Central memory CD4-positive, alpha-beta T cell (primary cell): ENCODE data around the gene IL17RE.

Source experiments
- DNase-seq: peaks from one replicate; pipeline ENCODE4 v3.0.0; 2022

The IL17RE gene

DNA sequence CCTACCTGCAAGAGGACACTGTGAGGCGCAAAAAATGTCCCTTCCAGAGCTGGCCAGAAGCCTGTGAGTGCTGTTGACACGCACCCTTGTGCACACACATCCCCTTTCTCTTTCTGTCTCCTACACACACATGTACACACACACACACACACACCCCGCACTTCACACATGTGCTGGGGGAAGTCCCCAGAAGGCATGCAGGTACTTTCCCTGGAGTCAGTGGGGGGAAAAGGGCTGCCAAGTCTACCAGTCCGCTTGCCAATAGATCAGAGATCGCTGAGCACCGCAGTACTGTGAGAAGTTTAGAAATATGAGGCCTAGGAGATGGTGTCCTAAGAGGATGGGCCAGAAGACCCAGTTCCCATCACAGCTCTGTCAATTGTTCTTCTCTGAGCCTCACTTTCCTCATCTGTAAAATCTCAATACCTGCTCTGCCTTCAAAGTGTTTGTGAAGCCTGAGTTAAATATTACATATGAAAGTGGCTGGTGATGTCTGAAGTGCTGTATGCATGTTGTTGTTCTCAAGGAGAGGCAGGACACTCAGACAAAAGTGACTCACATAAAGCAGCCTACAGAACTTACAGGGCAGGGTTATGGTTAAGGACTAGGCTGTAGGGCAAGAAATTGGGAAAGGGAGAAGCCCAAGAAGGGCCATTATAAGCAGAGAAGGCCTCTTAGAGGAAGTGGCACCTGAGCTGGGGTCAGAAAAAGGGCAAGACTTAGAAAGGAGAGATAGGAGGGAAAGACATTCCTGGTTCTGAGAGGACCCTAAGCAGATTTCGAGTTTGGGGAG is 6.8 kb downstream of the IL17RE start:
- no peak for DNase-seq

DNA sequence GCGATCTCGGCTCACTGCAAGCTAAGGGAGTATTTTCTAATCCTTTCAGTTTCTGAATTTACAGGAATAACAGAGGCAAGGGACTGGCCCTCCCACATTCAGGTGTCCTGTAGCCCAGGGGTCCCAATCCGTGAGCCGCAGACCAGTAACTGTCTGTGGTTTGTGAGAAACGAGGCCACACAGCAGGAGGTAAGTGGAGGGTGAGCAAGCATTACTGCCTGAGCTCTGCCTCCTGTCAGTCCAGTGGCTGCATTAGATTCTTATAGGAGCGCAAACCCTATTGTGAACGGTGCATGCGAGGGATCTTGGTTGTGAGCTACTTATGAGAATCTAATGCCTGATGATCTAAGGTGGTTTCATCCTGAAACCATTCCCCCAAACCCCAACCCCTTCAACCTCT is 9.2 kb downstream of the IL17RE start:
- no peak for DNase-seq

DNA sequence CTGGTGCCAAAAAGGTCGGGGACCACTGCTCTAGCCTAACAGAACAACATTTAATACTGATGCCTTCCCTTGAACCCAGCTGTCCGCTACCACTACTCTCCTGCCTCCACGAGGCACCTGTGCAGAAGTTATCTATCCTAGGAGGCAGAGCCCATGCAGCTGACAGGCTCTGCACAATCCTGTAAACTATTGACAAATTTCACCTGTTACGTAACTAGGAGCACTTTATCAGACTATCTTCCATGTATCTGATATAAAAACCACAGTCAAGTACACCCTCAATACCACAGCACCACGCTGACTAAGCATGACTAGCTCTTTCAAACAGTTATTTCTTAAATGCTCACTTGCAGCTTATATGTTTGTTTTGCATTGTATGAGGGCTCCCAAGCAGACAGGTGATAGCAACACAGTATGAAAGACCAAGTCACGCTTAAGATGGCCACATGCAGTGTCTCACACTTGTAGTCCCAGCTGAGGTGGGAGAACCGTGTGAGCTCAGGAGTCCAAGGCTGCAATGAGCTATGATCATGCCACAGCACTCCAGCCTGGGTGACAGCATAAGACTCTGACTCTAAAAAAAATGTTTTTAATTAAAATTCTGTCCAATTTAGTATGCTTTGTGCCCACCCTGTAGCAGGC is 9.8 kb downstream of the IL17RE start:
- peak; percentile 48 for DNase-seq

DNA sequence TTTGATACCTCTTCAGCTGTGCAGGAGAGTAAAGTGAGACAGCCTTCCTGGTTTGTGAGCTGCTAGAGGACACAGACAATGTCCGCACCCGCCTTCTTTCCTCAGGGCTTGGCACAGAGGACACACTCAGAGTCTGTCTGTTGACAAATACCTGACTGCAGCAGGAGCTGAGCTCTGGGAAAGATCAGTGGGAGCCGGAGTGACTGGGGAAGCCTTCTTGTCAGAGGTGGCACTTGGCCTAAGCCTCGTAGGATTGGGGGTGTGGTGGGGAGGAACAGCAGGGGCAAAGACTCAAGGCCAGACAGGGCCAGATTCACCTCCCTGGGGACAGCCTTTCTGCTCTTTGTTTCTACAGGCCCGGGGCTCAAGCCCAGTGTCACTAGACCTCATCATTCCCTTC is 11.0 kb downstream of the IL17RE start:
- DNase-seq = no peak

DNA sequence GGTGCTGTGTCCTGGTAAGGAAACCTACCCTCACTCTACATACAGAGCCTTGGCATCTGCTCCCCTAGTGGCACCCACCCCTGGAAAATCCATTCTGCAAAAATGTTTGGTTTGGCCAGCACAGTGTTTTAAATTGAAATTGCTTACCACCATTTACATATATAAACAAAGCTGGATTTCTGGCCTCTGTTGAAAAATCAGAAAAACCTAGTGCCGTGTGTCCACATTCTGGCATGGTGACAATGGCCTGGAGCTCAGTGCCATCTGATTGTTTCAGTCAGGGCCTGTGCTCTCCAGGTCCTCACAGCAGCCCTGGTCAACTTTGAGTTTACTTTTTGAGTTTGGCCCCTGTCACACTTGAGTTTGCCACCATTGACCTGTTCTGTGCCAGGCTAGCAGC is 11.4 kb downstream of the IL17RE start:
- no peak for DNase-seq

DNA sequence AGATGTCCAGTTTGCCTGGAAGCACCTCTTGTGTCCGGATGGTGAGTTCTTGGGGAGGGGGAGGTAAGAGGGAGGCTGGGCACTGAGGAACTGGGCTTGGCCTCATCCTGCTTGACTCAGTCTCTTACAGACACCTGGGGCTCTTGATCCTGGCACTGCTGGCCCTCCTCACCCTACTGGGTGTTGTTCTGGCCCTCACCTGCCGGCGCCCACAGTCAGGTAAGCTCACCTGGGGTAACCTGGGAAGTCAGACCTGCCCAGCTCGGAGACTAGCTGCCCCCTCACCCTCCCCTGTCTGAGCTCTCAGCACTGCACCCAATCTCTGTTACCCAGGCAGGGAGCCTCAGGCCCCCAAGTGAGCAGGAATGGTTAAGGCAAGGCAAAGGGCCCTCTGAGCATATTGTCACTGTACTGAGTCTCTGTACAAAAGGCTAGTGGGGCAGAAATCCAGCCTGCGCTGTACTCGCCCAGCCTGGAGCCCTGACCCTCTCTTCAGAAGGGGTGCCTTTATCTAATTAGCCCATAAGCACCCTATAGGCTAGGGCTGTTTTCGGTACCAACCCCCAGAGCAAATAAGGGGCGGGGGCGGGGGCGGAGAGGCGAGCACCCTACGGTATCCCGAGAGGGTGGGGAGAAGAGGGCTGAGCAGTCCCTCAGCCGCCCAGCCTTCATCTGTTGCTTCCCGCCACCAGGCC is 12.1 kb downstream of the IL17RE start:
- no peak for DNase-seq

DNA sequence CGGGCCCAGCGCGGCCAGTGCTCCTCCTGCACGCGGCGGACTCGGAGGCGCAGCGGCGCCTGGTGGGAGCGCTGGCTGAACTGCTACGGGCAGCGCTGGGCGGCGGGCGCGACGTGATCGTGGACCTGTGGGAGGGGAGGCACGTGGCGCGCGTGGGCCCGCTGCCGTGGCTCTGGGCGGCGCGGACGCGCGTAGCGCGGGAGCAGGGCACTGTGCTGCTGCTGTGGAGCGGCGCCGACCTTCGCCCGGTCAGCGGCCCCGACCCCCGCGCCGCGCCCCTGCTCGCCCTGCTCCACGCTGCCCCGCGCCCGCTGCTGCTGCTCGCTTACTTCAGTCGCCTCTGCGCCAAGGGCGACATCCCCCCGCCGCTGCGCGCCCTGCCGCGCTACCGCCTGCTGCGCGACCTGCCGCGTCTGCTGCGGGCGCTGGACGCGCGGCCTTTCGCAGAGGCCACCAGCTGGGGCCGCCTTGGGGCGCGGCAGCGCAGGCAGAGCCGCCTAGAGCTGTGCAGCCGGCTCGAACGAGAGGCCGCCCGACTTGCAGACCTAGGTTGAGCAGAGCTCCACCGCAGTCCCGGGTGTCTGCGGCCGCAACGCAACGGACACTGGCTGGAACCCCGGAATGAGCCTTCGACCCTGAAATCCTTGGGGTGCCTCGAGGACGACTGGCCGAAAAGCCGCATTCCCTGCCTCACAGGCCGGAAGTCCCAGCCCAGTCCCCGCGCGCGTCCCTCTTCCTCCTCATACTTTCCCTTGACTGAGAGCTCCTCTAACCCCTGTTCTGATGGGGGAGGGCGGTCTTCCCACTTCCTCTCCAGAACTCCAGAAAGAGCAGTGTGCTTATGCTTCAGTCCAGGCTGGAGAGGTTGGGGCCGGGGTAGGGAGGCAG is 12.8 kb downstream of the IL17RE start:
- DNase-seq = peak; percentile 11

DNA sequence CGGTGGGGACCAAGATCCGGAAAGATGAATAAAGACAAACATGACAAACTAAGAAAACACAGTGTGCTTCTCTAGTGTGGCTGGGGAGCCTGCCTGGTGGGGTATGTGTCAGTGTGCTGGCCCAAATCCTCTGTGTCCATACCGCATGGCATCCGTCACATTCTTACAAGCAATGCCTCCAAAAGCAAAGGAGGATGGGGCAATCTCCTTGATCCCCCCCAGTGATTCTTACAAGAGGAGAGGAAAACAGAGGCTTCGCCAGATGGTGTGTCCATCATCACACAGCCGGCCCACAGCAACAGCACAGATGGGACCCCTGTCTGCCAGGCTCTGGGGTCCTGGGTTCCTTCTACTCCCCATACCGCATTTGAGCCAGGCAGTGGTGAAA is 13.7 kb downstream of the IL17RE start:
- no peak for DNase-seq

DNA sequence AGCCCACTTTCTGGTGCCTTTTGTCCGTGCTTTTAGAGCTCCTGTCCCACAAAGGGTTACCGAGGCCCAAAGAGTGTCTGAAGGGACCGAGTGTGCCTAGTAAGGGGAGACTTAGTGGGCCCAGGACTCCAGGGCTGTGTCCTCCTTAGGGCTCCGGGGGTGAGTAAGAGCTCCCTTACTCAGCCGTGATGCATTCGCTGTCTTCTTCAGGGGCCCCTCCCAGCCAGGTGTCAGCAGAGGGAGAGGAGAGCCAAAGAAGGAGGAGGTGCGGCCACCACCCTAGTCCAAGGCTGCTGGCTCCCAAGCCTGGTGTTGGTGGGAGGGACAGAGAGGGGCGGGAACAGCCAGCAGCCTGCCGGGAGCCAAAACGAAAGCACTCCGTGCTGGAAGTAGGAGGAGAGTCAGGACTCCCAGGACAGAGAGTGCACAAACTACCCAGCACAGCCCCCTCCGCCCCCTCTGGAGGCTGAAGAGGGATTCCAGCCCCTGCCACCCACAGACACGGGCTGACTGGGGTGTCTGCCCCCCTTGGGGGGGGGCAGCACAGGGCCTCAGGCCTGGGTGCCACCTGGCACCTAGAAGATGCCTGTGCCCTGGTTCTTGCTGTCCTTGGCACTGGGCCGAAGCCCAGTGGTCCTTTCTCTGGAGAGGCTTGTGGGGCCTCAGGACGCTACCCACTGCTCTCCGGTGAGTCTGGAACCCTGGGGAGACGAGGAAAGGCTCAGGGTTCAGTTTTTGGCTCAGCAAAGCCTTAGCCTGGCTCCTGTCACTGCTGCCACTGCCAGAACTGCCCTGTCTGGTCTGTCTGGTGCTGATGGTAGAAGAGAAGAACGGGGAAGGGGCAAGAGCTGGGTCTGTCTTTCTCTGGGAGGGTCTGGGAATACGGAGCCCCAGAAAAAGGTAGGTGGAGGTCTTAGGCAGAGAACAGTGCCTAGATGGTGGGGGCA is 14.4 kb downstream of the IL17RE start, which contains the start of gene IL17RC:
Gene IL17RC (plus strand): TSS at position 365 of the 947 bp plus-strand sequence. CDS start 218 bp downstream, at position 583.
- DNase-seq = no peak

DNA sequence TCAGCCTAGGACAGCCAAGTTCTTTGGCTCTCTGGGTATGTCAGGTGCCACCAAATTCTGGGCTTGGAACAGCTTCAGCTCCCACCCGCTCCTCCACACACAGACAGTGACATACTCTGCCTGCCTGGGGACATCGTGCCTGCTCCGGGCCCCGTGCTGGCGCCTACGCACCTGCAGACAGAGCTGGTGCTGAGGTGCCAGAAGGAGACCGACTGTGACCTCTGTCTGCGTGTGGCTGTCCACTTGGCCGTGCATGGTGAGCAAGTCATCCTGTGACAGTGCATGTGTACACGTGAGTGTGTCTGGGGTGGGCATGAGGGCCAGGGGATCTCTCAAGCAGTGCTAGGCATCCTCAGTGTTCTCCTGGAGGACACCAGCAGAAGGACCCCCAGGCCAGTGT is 15.2 kb downstream of the IL17RE start:
- no peak for DNase-seq

DNA sequence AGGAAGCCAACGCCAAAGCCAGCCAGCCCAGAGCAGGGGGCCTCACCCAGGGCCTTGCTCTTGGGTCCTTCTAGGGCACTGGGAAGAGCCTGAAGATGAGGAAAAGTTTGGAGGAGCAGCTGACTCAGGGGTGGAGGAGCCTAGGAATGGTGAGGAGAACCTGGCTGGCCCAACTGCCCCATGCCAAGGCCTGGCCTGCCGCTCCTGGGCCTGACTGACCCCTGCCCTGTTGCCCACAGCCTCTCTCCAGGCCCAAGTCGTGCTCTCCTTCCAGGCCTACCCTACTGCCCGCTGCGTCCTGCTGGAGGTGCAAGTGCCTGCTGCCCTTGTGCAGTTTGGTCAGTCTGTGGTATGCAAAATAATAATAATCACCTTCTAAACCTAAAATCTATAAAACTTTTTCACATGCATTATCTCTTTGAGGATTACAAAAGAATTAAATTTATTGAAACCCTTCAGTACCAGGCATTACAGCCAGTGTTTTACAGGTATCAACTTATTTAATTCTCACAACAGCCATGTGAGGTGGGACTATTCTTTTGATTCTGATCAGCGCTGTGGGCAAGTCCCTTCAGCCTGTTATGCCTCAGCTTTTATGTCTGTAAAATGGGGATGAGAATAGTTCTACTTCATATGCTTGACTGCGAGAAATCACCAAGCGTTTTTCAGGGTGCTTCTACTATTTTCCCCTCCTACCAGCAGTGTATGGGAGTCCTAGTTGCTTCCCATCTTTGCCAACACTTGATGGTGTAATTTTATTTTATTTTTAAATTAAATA is 15.8 kb downstream of the IL17RE start:
- DNase-seq = no peak

DNA sequence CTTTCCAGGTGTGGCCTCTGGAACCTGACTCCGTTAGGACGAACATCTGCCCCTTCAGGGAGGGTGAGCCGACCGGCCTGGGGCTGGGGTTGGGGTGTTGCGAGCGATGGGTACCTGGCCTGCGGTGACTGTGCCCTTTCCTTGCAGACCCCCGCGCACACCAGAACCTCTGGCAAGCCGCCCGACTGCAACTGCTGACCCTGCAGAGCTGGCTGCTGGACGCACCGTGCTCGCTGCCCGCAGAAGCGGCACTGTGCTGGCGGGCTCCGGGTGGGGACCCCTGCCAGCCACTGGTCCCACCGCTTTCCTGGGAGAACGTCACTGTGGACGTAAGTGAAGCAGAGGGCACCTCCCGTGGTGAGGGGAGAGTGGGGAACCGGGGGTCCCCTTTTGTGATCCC is 25.5 kb downstream of the IL17RE start:
- DNase-seq = no peak

DNA sequence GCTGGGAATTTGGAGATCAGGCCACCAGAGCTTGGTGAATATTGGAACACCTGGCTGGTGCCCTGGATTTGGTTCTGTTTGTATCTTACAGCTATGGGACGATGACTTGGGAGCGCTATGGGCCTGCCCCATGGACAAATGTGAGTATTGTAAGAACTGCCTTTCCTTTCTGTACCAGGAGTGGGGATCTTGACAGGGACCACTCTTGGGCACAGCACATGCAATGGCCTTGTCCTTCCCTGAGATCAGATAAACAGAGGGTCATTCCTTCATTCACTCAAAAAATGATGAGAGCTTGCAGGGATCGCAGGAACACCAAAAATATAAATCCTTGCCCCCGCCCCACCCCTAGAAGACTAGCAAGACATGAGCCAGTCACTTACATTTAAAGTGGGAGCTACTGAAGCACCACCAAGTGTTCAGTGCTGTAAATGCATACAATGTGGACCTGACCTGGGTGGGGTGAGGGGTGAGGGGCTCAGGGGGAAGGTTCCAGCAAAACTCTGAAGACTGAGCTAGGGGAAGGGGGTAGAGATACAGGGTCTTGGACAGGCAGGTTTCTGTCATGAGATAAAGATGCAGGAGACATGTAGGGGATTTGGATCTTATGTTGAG is 28.3 kb downstream of the IL17RE start:
- no peak for DNase-seq

DNA sequence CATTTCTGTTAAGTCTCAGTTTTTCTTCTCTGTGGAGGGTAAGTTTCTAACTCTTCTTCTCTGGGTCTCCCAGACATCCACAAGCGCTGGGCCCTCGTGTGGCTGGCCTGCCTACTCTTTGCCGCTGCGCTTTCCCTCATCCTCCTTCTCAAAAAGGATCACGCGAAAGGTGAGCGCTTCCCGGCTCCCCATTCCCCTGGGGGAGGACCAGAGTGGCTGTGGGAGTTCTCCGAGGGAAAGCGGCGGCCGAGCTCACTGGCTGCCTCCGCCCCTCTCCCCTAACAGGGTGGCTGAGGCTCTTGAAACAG is 29.8 kb downstream of the IL17RE start:
- no peak for DNase-seq

DNA sequence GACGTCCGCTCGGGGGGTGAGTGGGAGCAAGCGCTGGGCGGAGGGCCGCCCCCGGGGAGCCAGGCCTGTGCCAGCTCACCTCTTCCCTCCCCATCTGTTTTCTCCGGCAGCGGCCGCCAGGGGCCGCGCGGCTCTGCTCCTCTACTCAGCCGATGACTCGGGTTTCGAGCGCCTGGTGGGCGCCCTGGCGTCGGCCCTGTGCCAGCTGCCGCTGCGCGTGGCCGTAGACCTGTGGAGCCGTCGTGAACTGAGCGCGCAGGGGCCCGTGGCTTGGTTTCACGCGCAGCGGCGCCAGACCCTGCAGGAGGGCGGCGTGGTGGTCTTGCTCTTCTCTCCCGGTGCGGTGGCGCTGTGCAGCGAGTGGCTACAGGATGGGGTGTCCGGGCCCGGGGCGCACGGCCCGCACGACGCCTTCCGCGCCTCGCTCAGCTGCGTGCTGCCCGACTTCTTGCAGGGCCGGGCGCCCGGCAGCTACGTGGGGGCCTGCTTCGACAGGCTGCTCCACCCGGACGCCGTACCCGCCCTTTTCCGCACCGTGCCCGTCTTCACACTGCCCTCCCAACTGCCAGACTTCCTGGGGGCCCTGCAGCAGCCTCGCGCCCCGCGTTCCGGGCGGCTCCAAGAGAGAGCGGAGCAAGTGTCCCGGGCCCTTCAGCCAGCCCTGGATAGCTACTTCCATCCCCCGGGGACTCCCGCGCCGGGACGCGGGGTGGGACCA is 30.4 kb downstream of the IL17RE start:
- DNase-seq = peak; percentile 82

DNA sequence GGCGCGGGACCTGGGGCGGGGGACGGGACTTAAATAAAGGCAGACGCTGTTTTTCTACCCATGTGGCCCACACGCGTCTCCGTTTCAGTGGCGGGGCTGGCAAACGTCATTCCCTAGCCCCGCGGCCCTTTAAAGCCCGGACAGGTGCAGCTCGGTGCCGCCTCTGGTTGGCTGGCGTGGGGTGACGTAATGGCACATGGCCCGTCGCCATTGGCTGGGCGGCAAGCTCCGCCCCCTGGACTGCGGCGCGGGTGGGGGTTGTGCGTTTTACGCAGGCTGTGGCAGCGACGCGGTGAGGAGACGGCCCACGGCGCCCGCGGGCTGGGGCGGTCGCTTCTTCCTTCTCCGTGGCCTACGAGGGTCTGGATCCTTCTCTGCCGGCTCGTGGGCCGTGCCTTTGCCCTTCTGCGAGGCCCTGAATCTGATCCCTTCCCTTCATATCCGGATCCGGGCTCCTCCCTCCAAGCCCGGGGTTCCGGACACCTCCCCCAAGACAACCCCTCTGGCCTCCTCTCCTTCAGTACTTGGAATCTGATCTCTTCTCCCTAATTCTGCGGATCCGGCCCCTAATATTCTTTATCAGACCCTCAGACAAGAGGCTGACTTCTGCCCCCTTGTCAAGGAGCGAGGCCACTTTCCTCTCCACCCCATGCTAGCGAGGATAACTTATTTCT is 31.1 kb downstream of the IL17RE start, which contains the start of gene CRELD1:
Gene CRELD1 (plus strand): TSS at position 274 of the 674 bp plus-strand sequence. CDS start 605 bp downstream, outside the sequence.
- DNase-seq = peak; percentile 98

DNA sequence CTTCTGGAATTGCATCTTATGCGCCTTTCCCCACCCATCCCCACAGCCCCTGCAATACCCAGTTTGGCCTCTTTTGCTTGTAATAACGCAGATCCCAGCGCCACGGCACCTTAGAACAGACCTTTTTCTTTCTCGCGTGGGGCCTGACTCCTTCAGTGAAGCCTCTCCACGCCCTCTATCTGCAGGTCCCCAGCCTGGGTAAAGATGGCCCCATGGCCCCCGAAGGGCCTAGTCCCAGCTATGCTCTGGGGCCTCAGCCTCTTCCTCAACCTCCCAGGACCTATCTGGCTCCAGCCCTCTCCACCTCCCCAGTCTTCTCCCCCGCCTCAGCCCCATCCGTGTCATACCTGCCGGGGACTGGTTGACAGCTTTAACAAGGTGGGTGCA is 31.6 kb downstream of the IL17RE start:
- DNase-seq = no peak

DNA sequence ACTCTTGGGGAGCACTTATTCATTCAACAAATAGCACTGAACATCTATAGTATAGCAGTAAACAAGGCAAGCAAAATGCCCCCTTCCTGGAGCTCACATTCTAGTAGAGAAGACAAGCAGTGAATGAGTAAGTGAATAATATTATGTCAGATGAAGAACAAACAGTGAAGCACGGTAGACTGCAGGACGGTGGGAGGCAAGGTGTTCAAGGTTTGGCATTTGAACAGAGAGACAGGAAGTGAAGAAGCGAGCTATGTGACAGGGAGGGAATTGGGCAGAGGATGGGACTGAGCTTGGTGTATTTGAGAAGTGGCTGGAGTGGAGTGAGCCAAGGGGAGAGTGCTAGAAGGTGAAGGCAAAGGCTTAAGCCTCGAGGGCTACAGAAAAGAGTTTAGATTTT is 32.3 kb downstream of the IL17RE start:
- DNase-seq = no peak

DNA sequence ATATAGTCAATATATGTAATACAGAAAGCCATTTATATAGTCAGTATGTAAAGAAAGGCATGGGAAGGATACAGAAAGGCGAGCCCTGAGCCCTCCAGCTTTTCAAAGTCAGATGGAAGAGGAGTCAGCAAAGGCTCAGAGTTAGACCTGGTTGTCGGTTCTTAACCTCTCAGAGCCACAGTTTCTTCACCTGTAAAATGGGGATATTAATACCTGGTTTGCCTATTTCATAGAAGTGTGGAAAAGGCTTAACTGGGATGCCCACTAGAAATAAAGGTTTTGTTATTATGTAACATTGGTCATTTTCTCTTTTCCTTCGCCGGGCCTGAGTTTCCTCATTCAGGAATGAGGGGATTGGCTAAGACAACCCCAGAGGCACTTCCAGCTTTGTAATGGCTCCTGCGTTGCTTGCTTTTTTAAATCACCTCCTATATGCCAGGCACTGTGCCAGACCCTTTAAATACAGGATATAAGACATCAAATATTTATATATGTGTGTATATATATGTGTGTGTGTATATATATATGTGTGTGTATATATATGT is 33.4 kb downstream of the IL17RE start:
- no peak for DNase-seq
